OCI-LY7 (cell line): ENCODE measurements around the gene C14orf93. TPM values are rescaled to one million over a fixed set of nuclear protein-coding genes. Genes with fewer than 3 reads are reported as not detected.
"Not testable (repeated sequence)": the region's sequence is repeated elsewhere in the genome, so short reads cannot be mapped to it uniquely, and the experiment has no call there.

Experiments used
- BruUV-seq: library from RNA; stranded (reverse); fragments of 400-500 nt; replicated peaks from 2 replicates; lab custom pipeline; 2021; lab: Mats Ljungman, UMichigan
- CTCF ChIA-PET: fragments of 300-600 bp; sonication (Branson Sonifier 250); formaldehyde crosslinking; loops from one replicate; lab custom pipeline; 2022; ENCODE audit warnings: antibody characterized with exemption; ENCODE audit not compliant: unreplicated experiment; lab: Charles Lee
- POLR2A ChIA-PET: fragments of 300-600 bp; sonication (Branson Sonifier 250); formaldehyde crosslinking; loops from one replicate; lab custom pipeline; 2022; ENCODE audit warnings: antibody characterized with exemption; lab: Charles Lee
- DNase-seq: peaks from one replicate; pipeline ENCODE4 v3.0.0-alpha.2; 2015; ENCODE audit warnings: low spot score
- H2AFZ ChIP-seq: fragments of 200-600 bp; sonication (generic), shearing (Covaris generic); 2 replicates; pipeline ENCODE4 v1.6.1; 2014; ENCODE audit warnings: mild to moderate bottlenecking, antibody characterized with exemption, low read length, moderate library complexity
- H3K27ac ChIP-seq: fragments of 200-600 bp; sonication (generic); 2 replicates; pipeline ENCODE4 v1.5.1; 2014; ENCODE audit warnings: mixed run types, low read depth, mild to moderate bottlenecking, moderate library complexity, low read length, inconsistent platforms; ENCODE audit not compliant: poor library complexity, severe bottlenecking
- H3K36me3 ChIP-seq: fragments of 200-600 bp; sonication (generic); 2 replicates; pipeline ENCODE4 v1.6.1; 2014; ENCODE audit warnings: mild to moderate bottlenecking, antibody characterized with exemption, low read length, moderate library complexity, mixed read lengths; ENCODE audit not compliant: insufficient read depth
- H3K4me1 ChIP-seq: fragments of 200-600 bp; sonication (generic); 2 replicates; pipeline ENCODE4 v1.5.1; 2014; ENCODE audit warnings: mild to moderate bottlenecking, low read length; ENCODE audit not compliant: insufficient read depth, poor library complexity, severe bottlenecking
- H3K4me2 ChIP-seq: fragments of 200-600 bp; sonication (generic); 2 replicates; pipeline ENCODE4 v1.6.1; 2014; ENCODE audit warnings: mild to moderate bottlenecking, low read length
- H3K4me3 ChIP-seq: fragments of 200-600 bp; sonication (generic); 2 replicates; pipeline ENCODE4 v1.5.1; 2014; ENCODE audit warnings: mild to moderate bottlenecking, low read depth, low read length; ENCODE audit not compliant: poor library complexity, severe bottlenecking
- H3K79me2 ChIP-seq: fragments of 200-600 bp; sonication (generic); 2 replicates; pipeline ENCODE4 v1.6.1; 2016; ENCODE audit warnings: low read depth, mild to moderate bottlenecking, low read length, moderate library complexity, mixed read lengths; ENCODE audit not compliant: insufficient read depth
- H3K9me2 ChIP-seq: fragments of 200-600 bp; sonication (generic); 2 replicates; pipeline ENCODE4 v1.6.1; 2016; ENCODE audit warnings: mild to moderate bottlenecking, low read length, mixed read lengths; ENCODE audit not compliant: insufficient read depth
- H3K9me3 ChIP-seq: fragments of 200-600 bp; sonication (generic); 2 replicates; pipeline ENCODE4 v1.6.1; 2014; ENCODE audit warnings: mild to moderate bottlenecking, mixed run types, low read length, mixed read lengths
- H4K20me1 ChIP-seq: fragments of 200-600 bp; sonication (generic); 2 replicates; pipeline ENCODE4 v1.6.1; 2014; ENCODE audit warnings: mild to moderate bottlenecking, antibody characterized with exemption, low read length, moderate library complexity, mixed read lengths; ENCODE audit not compliant: insufficient read depth
- EZH2phosphoT487 ChIP-seq: fragments of 200-600 bp; sonication (generic); IDR thresholded peaks from 2 replicates; pipeline ENCODE4 v1.6.1; 2018; ENCODE audit warnings: low read depth, borderline replicate concordance, mild to moderate bottlenecking, mixed run types, antibody characterized with exemption, low read length, moderate library complexity, mixed read lengths
- intact Hi-C: fragments of 100-400 bp; cut with micrococcal nuclease; formaldehyde crosslinking; loops from one replicate; pipeline ENCODE4 v1.10.0; 2022; ENCODE audit not compliant: unreplicated experiment
- total RNA-seq, 2 experiments: library from RNA; depleted of rRNA in 1 of 2; stranded (reverse); fragments of >200 nt in 1 of 2; shearing (Covaris generic) in 1 of 2; gene quantifications; 2 replicates each; pipeline ENCODE4 v1.2.3, GENCODE V29; 2014 to 2022
- TF ChIP-seq, protein P1 (sequence below): fragments of 200-600 bp; sonication (generic); conservative IDR thresholded peaks from 2 replicates; pipeline ENCODE4 v1.5.1; 2014; ENCODE audit warnings: mild to moderate bottlenecking, antibody characterized with exemption, low read length, moderate library complexity, mixed read lengths

Gene C14orf93
- total RNA-seq, 2 experiments from 2014 or later, result 15.2 to 17.9 TPM

DNA sequence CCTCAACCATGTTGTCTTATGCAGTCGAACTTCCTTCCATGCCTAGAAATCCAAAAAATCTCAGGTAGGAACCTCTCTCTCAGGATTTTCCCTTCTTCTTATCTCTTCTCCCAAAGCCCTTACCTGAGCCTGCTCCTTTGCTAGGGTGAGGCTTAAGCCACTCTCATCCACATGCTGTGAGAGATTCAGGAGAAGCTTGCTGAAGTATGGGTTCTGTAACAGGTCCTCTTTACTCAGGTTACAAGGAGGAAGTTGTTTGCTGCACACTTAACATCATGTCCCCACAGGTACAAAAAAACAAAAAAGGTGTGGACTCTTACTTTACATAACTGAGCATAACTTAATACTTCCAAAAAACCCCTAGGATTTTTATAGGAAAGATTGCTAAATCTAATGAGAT, 57.5 kb downstream of the C14orf93 start:
- ChIA-PET CTCF (no interaction called here), POLR2A (no interaction called here)
- intact Hi-C loops, result no loop called here
- H3K9me2 ChIP-seq, result no peaks in the 10 kb centered on the region
- H2AFZ ChIP-seq, result no peak overlapping the region
- no peak for DNase-seq
- H3K36me3 ChIP-seq, result peaks cover 64% of the 10 kb centered on the region
- H3K9me3 ChIP-seq, result no peaks in the 10 kb centered on the region
- no peak overlapping the region for H3K4me3 ChIP-seq
- H3K27ac ChIP-seq, result no peak overlapping the region
- H3K79me2 ChIP-seq, result peaks cover 11% of the 10 kb centered on the region; the same call in 1 of the 2 replicates
- no peaks in the 10 kb centered on the region for H4K20me1 ChIP-seq
- no peak for TF ChIP-seq EZH2phosphoT487
- TF ChIP-seq, protein P1, sequence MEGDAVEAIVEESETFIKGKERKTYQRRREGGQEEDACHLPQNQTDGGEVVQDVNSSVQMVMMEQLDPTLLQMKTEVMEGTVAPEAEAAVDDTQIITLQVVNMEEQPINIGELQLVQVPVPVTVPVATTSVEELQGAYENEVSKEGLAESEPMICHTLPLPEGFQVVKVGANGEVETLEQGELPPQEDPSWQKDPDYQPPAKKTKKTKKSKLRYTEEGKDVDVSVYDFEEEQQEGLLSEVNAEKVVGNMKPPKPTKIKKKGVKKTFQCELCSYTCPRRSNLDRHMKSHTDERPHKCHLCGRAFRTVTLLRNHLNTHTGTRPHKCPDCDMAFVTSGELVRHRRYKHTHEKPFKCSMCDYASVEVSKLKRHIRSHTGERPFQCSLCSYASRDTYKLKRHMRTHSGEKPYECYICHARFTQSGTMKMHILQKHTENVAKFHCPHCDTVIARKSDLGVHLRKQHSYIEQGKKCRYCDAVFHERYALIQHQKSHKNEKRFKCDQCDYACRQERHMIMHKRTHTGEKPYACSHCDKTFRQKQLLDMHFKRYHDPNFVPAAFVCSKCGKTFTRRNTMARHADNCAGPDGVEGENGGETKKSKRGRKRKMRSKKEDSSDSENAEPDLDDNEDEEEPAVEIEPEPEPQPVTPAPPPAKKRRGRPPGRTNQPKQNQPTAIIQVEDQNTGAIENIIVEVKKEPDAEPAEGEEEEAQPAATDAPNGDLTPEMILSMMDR, result no peak
- BruUV-seq, result no TSS peak
- no peak overlapping the region for H3K4me2 ChIP-seq
- H3K4me1 ChIP-seq, result peaks cover 14% of the 10 kb centered on the region

DNA sequence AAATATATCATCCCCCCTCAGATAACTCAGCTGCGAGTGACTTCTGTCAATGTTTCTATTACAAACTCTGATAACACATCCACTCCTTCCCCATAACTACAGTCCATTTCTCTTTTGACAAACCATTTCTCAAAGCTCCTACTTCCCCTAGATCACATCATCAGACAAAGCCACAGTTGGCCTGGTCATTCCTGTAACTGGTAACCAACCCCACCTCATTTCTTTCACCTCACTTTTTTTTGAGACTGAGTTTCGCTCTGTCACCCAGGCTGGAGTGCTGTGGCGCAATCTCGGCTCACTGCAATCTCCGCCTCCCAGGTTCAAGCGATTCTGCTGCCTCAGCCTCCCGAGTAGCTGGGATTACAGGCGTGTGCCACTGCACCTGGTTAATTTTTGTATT, 58.1 kb downstream of the C14orf93 start:
- H2AFZ ChIP-seq, POLR2A ChIA-PET, H4K20me1 ChIP-seq, CTCF ChIA-PET, BruUV-seq, DNase-seq, H3K9me3 ChIP-seq, H3K9me2 ChIP-seq, H3K4me2 ChIP-seq, intact Hi-C loops, H3K4me3 ChIP-seq, H3K27ac ChIP-seq: not testable (repeated sequence)
- Histone ChIP-seq H3K4me1 (peaks cover 11% of the 10 kb centered on the region), H3K36me3 (peaks cover 70% of the 10 kb centered on the region), H3K79me2 (peaks cover 11% of the 10 kb centered on the region; the same call in 1 of the 2 replicates)

- no peak overlapping the region for H3K4me3 ChIP-seq
- H3K36me3 ChIP-seq, result peaks cover 73% of the 10 kb centered on the region
- H3K4me2 ChIP-seq, result no peak overlapping the region
- CTCF ChIA-PET, result interaction anchor here (0.6 to 1.5 kb wide), 2 partner anchors 16 to 157 kb away, joined by 3 to 4 read pairs; no protein-coding TSS in a partner anchor
- no TSS peak for BruUV-seq
- H4K20me1 ChIP-seq, result no peaks in the 10 kb centered on the region
- H3K4me1 ChIP-seq, result no peaks in the 10 kb centered on the region
- no peak for TF ChIP-seq EZH2phosphoT487
- TF ChIP-seq, protein P1, result no peak
- no peak overlapping the region for H3K27ac ChIP-seq
- POLR2A ChIA-PET, result interaction anchor here (0.6 to 4.0 kb wide), 5 partner anchors 11 to 149 kb away, joined by 3 to 28 read pairs (median 3); partner anchors contain the start of genes ACIN1, HAUS4 and RBM23
- no peak overlapping the region for H2AFZ ChIP-seq
- intact Hi-C loops, result no loop called here
- no peaks in the 10 kb centered on the region for H3K9me3 ChIP-seq
- H3K9me2 ChIP-seq, result no peaks in the 10 kb centered on the region
- DNase-seq, result no peak
- H3K79me2 ChIP-seq, result no peaks in the 10 kb centered on the region
Measured at GRCh38 chr14:22945642-22946041, 64.3 kb downstream of the C14orf93 start.
